HG03575 (cell line): ENCODE data around the gene PNMA8B.

ENCODE experiments used
- ATAC-seq: cut with Tn5 transposase; IDR thresholded peaks from one replicate; pipeline ENCODE4 v1.9.1; 2021; ENCODE audit not compliant: unreplicated experiment, insufficient number of reproducible peaks, low FRiP score; ENCODE audit errors: extremely low read depth

Gene PNMA8B

GRCh38 chr19:46489445-46490272 is 6.0 kb downstream of the PNMA8B start:
- ATAC-seq: no peak

GRCh38 chr19:46488551-46488950 is 7.1 kb downstream of the PNMA8B start:
- ATAC-seq: no peak

- no peak for ATAC-seq
Measured at GRCh38 chr19:46487802-46488445, 7.7 kb downstream of the PNMA8B start.

- ATAC-seq: no peak
Measured at GRCh38 chr19:46487178-46487801, 8.4 kb downstream of the PNMA8B start.

- ATAC-seq: no peak
Measured at GRCh38 chr19:46486358-46486757, 9.3 kb downstream of the PNMA8B start.

- no peak for ATAC-seq
Measured at GRCh38 chr19:46484656-46485055, 11.0 kb downstream of the PNMA8B start.

- ATAC-seq: no peak
Measured at GRCh38 chr19:46482631-46483030, 13.0 kb downstream of the PNMA8B start.

- ATAC-seq: no peak
Measured at GRCh38 chr19:46481947-46482346, 13.7 kb downstream of the PNMA8B start.

GRCh38 chr19:46481223-46481848 is 14.3 kb downstream of the PNMA8B start:
- no peak for ATAC-seq

GRCh38 chr19:46480415-46480814 is 15.3 kb downstream of the PNMA8B start:
- no peak for ATAC-seq

GRCh38 chr19:46478356-46478986 is 17.2 kb downstream of the PNMA8B start:
- ATAC-seq: no peak

GRCh38 chr19:46475986-46476385 is 19.7 kb downstream of the PNMA8B start:
- ATAC-seq: no peak

GRCh38 chr19:46474211-46474610 is 21.5 kb downstream of the PNMA8B start:
- no peak for ATAC-seq

- ATAC-seq: no peak
Measured at GRCh38 chr19:46472592-46472991, 23.1 kb downstream of the PNMA8B start.

GRCh38 chr19:46471811-46472543 is 23.7 kb downstream of the PNMA8B start:
- ATAC-seq: no peak

- no peak for ATAC-seq
Measured at GRCh38 chr19:46471116-46471733, 24.4 kb downstream of the PNMA8B start, which contains the start of gene PNMA8A. PNMA8A (minus strand) TSS chr19:46471563; CDS start chr19:46471035, 528 bp downstream.

GRCh38 chr19:46470376-46470775 is 25.3 kb downstream of the PNMA8B start:
- no peak for ATAC-seq

GRCh38 chr19:46469541-46470185 is 26.0 kb downstream of the PNMA8B start:
- ATAC-seq: no peak
